GM12892 (cell line): ENCODE measurements around the gene NFE2L2.
"Not testable (repeated sequence)": the region's sequence is repeated elsewhere in the genome, so short reads cannot be mapped to it uniquely, and the experiment has no call there.

ENCODE experiments used
- DNase-seq: peaks from one replicate; pipeline ENCODE4 v3.0.0; 2011; ENCODE audit not compliant: insufficient read length
- FAIRE-seq: peaks from 2 replicates; lab custom pipeline; 2011; peaks lifted over from hg19 to GRCh38; lab: Jason Lieb, UNC
- POLR2A ChIP-seq: IDR thresholded peaks from 2 replicates; pipeline ENCODE4 v1.6.1; 2011; ENCODE audit warnings: low read depth, low read length, control low read depth
- POLR2AphosphoS5 ChIP-seq: IDR thresholded peaks from 2 replicates; pipeline ENCODE4 v1.6.1; 2011; ENCODE audit warnings: low read depth, low read length, control low read depth
- TAF1 ChIP-seq: IDR thresholded peaks from 2 replicates; pipeline ENCODE4 v1.6.1; 2011; ENCODE audit warnings: low read depth, mild to moderate bottlenecking, control low read depth, low read length, borderline replicate concordance

NFE2L2 gene

DNA sequence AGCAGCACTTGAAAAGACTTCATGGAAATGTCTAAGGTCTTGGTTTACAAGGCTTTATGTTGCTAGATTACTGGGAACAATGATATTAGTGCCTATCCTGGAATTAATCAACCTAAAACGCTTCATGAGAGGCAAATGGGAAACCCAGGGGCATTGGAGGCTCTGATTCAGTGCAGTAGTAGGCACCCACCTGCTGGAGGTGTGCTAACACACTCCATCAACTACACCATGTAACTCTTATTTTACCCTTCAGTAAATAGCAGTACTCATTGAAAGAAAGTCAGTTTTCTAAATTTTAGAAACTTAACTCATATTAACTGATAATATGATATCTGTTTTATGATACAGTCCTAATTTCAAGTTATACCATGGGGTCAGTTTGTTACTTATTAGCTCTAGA is 69.3 kb downstream of the NFE2L2 start:
- DNase-seq (no peak), FAIRE-seq (no peak)
- TF ChIP-seq TAF1 (no peak), POLR2AphosphoS5 (no peak), POLR2A (no peak)

DNA sequence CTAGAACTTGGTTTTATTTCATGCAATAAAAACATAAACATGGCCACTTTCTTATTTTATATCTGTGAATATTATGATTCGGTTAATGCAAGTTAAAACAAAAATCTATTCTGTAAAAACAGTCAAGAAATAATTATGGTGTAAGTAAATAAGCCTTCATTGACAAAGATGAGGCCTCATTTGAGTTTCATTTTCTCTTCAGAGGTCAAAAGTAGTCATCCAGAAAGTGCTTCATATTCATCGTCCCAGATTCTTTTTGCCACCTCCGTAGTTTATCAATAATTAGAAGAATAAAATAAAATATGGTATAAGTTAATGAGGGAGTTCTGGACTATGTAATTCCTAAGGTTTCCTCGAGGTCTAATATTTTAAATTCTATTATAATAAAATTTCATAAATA is 71.3 kb downstream of the NFE2L2 start:
- TF ChIP-seq TAF1 (no peak), POLR2AphosphoS5 (no peak), POLR2A (no peak)
- DNase-seq: no peak
- no peak for FAIRE-seq

DNA sequence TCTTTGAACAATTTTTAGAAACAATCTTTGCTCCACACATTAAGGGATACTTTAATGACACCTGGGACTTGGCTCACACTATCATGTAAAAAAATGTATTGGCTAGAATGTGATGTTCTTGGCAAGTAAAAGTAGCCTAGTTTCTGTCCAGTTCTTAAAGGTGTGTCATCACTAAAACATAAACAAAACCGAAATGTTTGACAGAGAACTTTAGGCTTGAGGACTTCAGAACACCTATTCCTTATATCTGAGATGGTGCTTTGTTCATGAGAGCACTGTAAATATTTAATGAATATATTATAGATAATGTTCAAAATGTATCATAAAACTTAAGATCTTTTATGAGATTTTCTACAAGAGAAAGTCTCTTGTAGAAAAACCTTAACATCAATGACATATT is 71.7 kb downstream of the NFE2L2 start:
- FAIRE-seq: no peak

DNA sequence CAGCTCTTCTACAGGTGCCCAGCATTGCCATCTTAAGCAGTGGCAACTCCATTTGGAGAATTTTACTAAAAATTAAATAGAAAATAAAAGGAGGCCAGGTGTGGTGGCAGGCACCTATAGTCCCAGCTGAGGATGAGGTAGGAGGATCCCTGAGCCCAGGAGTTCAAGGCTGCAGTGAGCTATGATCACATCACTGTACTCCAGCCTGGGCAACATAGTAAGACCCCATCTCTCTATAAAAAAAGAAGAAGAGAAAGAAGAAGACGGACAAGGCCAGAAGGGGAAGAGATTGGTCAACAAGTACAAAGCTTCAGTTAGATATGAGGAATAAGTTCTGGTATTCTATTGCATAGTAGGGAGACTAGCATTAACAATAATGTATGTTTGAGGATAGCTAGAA is 73.6 kb downstream of the NFE2L2 start:
- FAIRE-seq (no peak), DNase-seq (no peak)
- TF ChIP-seq TAF1: no peak
- no peak for TF ChIP-seq POLR2AphosphoS5
- TF ChIP-seq POLR2A: no peak

More for the DNA sequence above, 71.7 kb downstream of the NFE2L2 start:
- no peak for DNase-seq
- TF ChIP-seq POLR2A (no peak), POLR2AphosphoS5 (no peak), TAF1 (no peak)

DNA sequence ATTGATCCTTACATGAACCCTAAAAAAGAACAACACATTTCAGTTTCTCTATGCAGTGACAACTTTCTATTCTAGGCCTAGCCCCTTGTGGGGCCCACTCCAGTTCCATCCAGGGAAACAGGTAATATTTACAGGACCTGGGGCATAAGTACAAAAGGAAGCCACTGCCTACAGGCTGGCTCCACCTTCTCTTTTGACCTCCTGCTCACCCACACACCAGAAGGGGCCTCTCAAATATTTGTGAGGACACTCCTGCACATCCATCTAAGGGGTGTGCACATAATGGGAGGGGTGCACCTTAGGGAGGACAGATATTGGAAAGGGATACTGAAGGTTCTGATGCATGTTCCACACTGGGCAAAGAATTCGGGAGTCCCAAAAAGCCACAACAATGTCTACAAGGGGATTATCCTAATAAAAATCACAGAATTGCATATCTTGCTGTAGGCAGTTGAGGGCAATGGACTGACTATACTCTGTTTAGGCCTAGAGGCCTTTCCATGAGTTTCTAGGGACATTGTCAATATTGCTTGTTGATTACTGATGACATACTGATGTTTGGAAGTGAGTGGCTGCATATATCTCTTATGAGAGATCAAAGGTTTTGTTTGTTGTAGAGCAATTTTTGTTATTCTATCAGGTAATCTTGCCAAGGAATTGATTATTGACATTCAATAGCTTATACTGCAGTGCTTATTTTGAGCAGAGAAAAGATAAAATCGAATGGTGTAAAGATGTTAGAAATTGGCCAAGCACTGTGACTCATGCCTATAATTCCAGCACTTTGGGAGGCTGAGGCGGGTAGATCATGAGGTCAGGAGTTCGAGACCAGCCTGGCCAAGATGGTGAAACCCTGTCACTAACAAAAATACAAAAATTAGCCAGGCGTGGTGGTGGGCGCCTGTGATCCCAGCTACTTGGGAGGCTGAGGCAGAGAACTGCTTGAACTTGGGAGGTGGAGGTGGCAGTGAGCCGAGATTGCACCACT is 75.8 kb downstream of the NFE2L2 start:
- no peak for TF ChIP-seq POLR2AphosphoS5
- no peak for TF ChIP-seq POLR2A
- no peak for TF ChIP-seq TAF1
- FAIRE-seq: no peak
- DNase-seq: no peak

DNA sequence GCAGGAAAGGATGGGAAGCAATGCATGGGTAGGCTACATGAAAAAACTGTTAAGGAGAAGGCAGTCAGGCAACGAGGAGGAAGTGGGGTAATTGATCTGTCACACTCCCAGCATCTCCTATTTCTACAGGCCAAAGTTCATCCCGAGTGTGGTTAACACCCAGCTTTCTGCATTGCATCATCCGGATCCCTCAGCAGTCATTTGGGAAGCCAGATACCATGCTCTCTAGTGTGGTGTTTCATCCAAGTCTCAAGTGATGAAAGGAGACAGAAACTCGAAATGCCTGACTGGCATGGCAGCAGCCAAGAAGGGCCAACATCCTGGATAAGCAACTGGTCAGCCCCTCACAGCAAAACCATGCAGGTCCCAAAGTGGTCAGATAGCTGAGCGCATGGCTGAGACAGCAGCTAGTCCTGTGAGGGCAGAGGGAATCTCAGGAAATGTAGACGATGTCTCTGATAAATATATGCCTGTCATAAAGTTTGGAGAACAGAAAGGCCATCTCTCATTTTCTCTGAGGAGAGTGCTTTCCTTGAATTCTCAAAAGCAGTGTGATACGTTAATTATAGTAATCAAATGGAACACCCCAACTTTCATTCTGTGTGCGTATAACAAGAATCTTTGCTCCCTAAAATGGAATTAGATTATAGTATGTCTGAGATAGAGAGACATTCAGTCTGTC is 76.8 kb downstream of the NFE2L2 start:
- DNase-seq (no peak), FAIRE-seq (no peak)
- no peak for TF ChIP-seq POLR2AphosphoS5
- TF ChIP-seq TAF1: no peak
- TF ChIP-seq POLR2A: no peak

DNA sequence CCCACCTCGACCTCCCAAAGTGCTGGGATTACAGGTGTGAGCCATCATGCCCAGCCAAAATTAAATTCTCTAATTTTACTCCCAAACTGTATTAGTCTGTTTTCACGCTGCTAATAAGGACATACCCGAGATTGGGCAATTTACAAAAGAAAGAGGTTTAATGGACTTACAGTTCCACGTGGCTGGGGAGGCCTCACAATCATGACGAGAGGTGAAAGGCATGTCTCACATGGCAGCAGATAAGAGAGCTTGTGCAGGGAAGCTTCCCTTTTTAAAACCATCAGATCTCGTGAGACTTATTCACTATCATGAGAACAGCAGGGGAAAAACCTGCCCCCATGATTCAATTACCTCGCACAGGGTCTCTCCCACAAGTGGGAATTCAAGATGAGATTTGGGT is 78.5 kb downstream of the NFE2L2 start:
- not testable (repeated sequence) for DNase-seq, FAIRE-seq

DNA sequence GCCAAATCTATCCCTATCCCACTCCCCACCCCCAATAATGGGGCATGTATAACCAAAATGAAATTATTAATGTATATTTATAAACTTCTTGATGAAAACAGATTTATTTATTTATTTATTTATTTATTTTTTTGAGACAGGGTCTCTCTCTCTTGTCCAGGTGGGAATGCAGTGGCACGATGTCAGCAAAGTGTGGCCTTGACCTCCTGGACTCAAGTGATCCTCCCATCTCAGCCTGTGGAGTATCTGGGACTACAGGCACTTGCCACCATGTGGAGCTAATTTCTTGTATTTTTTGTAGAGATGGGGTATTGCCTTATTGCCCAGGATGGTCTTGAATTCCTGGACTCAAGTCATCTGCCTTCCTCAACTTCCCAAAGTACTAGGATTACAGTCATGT is 79.9 kb downstream of the NFE2L2 start:
- TF ChIP-seq POLR2AphosphoS5 (no peak), TAF1 (no peak), POLR2A (no peak)
- DNase-seq (no peak), FAIRE-seq (no peak)

DNA sequence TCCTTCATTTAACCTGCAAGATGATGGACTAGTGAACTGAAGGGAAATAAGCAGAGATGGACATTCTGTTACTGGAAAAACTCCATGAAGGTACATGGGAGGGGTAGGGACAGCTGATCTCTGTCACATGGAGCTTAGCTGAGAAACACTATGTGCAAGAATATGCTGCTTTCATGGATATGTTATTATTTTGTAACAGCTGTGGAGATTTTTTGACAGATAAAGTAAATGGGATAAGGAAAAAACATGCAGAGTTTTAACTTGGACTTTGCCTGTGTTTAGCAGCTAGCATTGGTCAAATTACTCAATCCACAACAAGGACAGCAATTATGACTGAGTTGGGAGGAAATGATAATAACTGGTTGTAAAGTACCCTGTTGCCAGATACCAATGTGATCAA is 80.7 kb downstream of the NFE2L2 start:
- FAIRE-seq (no peak), DNase-seq (no peak)
- TF ChIP-seq TAF1 (no peak), POLR2A (no peak), POLR2AphosphoS5 (no peak)
